Astrocyte of the cerebellum (primary cell): ENCODE results near the gene HFM1.
"Not testable (repeated sequence)": the region's sequence is repeated elsewhere in the genome, so short reads cannot be mapped to it uniquely, and the experiment has no call there.

Experiments used
- DNase-seq: peaks from one replicate; pipeline ENCODE4 v3.0.0-alpha.2; 2011; ENCODE audit warnings: low read depth
- H3K4me3 ChIP-seq: 2 replicates; pipeline ENCODE4 v1.5.1; 2011; ENCODE audit warnings: mild to moderate bottlenecking, low read depth, low read length, moderate library complexity
- in situ Hi-C: cut with HindIII; loops from 2 replicates; pipeline ENCODE4 v1.10.0; 2017; ENCODE audit warnings: low sequenced_read_pairs
- TF ChIP-seq, protein P1 (sequence below): IDR thresholded peaks from 2 replicates; pipeline ENCODE4 v1.5.1; 2012; ENCODE audit warnings: low read length, low read depth, moderate library complexity, mild to moderate bottlenecking; ENCODE audit errors: missing control alignments

The HFM1 gene

DNA sequence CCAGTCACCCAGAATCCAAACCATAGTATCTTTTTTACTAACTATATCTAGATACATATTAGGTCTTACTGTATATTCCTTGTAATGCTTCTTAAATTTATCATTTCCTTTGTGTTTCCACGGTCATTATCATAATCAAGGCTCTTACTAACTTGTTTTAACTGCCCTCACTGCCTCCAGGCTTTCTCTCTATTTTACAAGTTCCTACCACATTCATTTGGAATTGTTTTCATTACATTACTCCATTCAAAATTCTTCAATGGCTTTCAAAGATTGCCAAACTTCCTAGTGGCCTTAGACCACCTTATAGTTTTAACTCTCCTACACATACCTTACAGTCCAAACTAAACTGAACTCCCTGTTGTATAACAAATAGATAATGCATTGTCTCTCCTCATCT lies 6.3 kb downstream of the HFM1 start:
- DNase-seq, result no peak
- in situ Hi-C loops, result no loop called here
- TF ChIP-seq, protein P1, sequence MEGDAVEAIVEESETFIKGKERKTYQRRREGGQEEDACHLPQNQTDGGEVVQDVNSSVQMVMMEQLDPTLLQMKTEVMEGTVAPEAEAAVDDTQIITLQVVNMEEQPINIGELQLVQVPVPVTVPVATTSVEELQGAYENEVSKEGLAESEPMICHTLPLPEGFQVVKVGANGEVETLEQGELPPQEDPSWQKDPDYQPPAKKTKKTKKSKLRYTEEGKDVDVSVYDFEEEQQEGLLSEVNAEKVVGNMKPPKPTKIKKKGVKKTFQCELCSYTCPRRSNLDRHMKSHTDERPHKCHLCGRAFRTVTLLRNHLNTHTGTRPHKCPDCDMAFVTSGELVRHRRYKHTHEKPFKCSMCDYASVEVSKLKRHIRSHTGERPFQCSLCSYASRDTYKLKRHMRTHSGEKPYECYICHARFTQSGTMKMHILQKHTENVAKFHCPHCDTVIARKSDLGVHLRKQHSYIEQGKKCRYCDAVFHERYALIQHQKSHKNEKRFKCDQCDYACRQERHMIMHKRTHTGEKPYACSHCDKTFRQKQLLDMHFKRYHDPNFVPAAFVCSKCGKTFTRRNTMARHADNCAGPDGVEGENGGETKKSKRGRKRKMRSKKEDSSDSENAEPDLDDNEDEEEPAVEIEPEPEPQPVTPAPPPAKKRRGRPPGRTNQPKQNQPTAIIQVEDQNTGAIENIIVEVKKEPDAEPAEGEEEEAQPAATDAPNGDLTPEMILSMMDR, result no peak
- no peak overlapping the region for H3K4me3 ChIP-seq

GRCh38 chr1:91397605-91398004 lies 7.0 kb downstream of the HFM1 start:
- in situ Hi-C loops, result no loop called here

DNA sequence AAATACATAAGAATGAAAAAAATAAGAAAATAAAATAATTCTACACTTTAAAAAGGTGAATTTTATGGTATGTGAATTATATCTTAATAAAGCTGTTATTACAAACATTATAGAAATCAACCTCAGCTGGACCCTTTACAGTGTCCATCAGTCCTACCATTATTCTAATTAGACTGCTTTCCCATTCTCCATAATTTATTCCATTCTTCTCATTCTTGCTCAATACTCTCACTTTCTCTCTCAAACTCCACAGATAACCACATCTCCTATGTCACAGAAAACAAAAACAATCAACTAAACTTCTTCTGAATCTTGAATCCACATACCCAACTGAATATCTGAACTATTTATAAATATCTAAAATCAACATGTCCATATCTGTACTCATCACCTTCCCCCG lies 11.6 kb downstream of the HFM1 start:
- in situ Hi-C loops, result no loop called here
- no peak for DNase-seq
- TF ChIP-seq, protein P1, result no peak
- no peak overlapping the region for H3K4me3 ChIP-seq

More at GRCh38 chr1:91397605-91398004, 7.0 kb downstream of the HFM1 start:
- H3K4me3 ChIP-seq, result no peak overlapping the region
- TF ChIP-seq, protein P1, result no peak
- DNase-seq, result peak; percentile 42

GRCh38 chr1:91386109-91386508 lies 18.5 kb downstream of the HFM1 start:
- H3K4me3 ChIP-seq, result no peak overlapping the region
- in situ Hi-C loops, result no loop called here
- DNase-seq, result no peak
- TF ChIP-seq, protein P1, result no peak

- TF ChIP-seq, protein P1, result no peak
- peak; percentile 57 for DNase-seq
- in situ Hi-C loops, result no loop called here
- H3K4me3 ChIP-seq, result no peak overlapping the region
These were observed 21.2 kb downstream of the HFM1 start for GRCh38 chr1:91383456-91383855.

- no peak overlapping the region for H3K4me3 ChIP-seq
- no peak for DNase-seq
- TF ChIP-seq, protein P1, result no peak
- in situ Hi-C loops, result no loop called here
These were observed 22.8 kb downstream of the HFM1 start for GRCh38 chr1:91381844-91382243.

- no peak for DNase-seq
- no peak overlapping the region for H3K4me3 ChIP-seq
- TF ChIP-seq, protein P1, result no peak
- in situ Hi-C loops, result no loop called here
These were observed 30.6 kb downstream of the HFM1 start for GRCh38 chr1:91374086-91374485.

- DNase-seq, H3K4me3 ChIP-seq, in situ Hi-C loops: not testable (repeated sequence)
These were observed 32.4 kb downstream of the HFM1 start for GRCh38 chr1:91372230-91372629.
